NCI-H524 (cell line): ENCODE measurements around the gene LRRC7.
A peak's percentile ranks its signal among the peaks of the same experiment; 100 is the strongest.

Experiments
- DNase-seq, 2 experiments: peaks; one replicate each; lab custom pipeline; 2025; lab: John Stamatoyannopoulos, UW

Gene LRRC7

GRCh38 chr1:69776555-69776954 is 208.8 kb downstream of the LRRC7 start:
- no peak for DNase-seq

- no peak for DNase-seq
Measured at GRCh38 chr1:69777423-69777822, 209.7 kb downstream of the LRRC7 start.

DNA sequence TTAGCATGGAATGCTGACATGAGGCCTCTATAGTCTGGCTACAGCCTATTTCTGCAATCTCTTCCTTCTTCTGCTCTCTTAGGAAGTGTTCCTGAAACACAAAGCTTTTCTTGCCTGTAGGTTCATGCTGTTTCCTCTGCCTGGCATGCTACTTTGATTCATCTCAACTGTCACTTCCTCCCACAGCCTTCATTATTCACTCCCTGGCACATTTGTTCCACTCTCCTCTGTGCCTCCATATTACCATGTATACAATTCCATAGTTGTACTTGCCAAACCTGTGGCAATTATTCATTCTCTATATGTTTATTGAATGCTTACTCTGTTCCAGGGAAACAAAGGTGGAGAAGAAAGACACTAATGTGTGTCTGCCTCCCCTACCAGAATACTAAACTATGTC is 210.2 kb downstream of the LRRC7 start:
- DNase-seq: no peak

DNA sequence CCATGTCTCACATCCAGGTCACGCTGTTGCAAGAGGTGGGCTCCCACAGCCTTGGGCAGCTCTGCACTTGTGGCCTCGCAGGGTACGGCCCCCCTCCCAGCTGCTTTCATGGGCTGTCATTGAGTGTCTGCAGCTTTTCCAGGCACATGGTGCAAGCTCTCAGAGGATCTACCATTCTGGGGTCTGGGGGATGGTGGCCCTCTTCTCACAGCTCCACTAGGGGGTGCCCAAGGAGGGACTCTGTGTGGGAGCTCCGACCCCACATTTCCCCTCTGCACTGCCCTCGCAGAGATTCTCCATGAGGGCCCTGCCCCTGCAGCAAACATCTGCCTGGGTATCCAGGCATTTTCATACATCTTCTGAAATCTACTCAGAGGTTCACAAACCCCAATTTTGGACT is 219.4 kb downstream of the LRRC7 start:
- no peak for DNase-seq

DNA sequence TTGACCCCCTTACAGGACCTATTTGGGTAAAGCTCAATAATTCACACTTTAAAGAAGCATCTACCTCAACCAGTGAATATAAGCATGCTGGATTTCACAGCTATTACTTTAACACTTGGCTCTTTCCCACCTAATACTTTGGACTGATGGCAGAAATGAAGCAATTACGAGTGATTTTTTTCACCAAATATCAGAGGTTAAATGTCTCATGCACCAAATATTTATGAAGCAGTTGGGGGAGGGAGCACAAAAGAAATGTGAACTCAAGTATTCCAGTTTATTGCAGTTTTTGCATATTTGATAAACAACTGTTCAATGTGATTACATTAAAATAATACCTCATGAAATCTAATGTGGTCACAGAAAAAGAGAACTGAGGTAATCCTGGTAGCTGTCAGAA is 223.6 kb downstream of the LRRC7 start:
- DNase-seq: no peak

- no peak for DNase-seq
Measured at GRCh38 chr1:69794831-69795230, 227.1 kb downstream of the LRRC7 start.

DNA sequence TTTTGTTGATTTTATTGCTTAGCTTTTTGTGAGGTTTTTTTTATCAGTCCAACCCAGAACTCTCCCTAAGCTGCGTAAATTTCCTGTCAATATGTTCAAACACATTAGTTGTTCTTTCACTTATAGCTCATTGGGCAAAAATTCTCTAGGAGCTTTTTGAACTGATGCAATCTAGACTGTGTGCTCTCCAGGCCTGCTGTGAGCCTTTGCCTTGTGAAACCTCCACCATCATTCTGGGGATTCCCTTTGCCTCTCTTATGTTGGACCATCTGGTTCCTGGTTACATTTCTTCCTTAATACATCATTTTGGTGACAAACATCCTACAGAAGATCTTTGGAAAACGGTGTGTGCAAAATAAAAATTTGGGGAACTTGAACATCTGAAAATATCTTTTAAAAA is 247.2 kb downstream of the LRRC7 start:
- DNase-seq: no peak

- peak; percentile 18 to 57 for DNase-seq
Measured at GRCh38 chr1:69824932-69825331, 257.2 kb downstream of the LRRC7 start.

- DNase-seq: no peak
Measured at GRCh38 chr1:69827732-69828131, 260.0 kb downstream of the LRRC7 start.

- no peak for DNase-seq
Measured at GRCh38 chr1:69833536-69833935, 265.8 kb downstream of the LRRC7 start.

DNA sequence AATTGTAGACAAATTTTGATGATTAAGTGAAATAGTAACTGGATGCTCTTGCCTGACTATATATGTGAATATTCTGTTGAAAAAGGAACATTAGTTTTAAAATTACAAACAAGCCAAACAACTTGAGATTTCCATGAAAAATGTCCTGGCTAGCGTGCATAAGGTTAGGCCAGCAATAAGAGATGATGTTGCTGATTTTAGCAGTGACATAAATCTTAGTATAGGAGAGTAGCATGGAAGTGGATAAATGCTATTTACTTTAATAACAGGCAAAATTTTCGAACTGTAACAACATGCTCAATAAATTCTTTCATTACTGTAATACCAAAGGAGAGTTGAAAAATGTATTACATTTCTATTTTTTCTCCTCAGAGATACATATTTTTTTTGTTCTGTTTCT is 266.6 kb downstream of the LRRC7 start:
- DNase-seq: no peak

DNA sequence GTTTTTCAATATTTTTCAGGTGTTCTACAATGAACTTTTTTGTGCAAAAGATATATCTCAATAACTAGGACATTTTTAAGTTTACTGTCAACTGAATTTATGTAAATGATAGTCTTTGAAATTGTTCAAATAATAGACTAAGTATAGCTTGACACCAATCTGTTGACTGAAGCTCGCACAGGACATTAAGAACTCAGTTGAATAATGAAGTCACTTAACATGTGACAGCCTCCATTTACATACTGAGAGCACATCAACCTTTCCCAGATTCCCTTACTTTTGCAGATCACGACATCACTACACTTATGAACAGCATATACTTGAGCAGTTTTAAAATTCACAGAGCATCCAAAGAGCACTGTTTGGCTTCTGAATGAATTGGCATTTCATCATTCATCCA is 268.2 kb downstream of the LRRC7 start:
- no peak for DNase-seq

DNA sequence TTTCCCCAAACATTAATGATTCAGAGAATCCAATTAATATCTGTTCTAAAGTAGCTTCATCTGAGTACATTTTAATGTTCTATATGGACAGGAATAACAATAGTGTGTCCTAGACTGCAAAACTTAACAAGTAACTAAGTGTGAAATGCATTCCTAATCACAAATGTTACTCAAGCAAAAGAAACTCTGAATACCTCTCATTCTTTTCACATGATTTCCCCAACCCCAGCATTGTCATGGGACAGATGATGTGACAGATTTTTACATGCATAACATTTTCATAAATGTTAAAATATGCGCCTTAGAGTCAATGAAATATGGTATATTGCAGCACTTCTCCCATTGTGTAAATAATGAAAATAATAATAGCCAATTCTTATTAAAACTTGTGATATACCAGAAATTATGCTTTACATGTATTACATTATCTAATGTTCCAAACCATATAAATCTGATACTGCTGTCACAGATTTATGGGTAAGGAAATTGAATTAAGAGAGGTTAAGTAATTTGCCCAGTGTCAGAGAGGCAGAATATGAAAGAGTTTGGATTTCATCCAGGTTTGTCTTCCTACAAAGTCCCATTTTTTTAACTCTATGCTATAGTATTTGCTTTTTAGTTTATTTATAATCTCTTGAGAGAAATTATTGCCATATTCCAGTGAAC is 269.4 kb downstream of the LRRC7 start:
- DNase-seq: no peak

DNA sequence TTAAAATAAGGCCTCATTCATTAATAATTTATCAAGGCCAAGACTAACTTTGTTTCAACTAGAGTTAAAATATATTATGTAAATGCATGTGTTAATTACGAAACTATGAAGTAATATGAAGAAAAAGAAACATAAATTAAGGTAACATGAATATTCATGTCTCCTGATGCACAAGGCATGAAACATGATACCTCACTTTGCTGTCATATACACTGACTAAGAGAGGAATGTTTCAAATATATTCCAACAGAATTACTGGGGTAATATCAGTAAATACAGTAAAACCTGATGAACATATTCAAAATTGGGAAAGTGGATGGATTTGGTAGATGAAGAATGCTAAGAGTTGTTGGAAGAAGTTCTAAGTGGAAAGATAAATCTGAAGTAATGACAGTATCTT is 274.6 kb downstream of the LRRC7 start:
- no peak for DNase-seq

GRCh38 chr1:69845655-69846054 is 277.9 kb downstream of the LRRC7 start:
- DNase-seq: no peak

DNA sequence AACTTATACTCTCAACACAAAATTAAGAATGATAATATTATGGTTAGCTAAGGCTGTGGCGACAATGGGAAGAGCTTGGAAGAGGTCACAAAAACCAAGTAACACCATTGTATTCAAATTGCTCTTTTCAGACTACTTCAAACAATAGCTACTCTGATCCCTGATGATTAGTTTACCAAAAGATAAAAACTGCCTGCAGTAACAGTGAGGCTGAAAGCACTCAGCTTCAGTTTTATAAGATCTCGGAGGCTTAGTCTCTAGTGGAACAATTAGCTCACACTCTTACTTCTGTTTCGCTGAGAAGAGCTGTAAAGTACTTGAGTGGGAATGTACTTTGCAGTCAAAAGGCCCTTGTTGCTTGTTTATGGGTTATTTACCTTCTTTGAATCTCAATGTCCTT is 278.5 kb downstream of the LRRC7 start:
- DNase-seq: peak in 1 of 2 experiments; percentile 22

- DNase-seq: no peak
Measured at GRCh38 chr1:69847670-69848069, 279.9 kb downstream of the LRRC7 start.

DNA sequence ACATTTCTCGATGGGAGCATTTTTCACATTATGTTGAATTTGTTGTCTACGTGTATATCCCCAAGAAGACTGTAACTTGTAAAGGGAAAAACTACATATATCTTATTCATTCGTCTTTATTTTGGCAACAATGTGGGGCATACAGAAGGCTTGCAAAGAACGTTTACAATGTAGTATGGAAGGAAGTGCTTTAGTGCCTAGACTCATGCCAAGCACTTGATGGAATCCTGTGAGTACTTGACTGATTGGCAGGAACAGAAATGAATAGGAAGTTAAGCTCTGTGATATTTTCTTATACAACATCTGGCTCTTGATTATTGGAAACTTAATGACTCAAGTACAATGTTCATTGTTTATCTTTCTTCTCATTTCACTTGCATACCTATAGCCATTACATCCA is 284.4 kb downstream of the LRRC7 start:
- no peak for DNase-seq

- DNase-seq: no peak
Measured at GRCh38 chr1:69852706-69853105, 285.0 kb downstream of the LRRC7 start.

DNA sequence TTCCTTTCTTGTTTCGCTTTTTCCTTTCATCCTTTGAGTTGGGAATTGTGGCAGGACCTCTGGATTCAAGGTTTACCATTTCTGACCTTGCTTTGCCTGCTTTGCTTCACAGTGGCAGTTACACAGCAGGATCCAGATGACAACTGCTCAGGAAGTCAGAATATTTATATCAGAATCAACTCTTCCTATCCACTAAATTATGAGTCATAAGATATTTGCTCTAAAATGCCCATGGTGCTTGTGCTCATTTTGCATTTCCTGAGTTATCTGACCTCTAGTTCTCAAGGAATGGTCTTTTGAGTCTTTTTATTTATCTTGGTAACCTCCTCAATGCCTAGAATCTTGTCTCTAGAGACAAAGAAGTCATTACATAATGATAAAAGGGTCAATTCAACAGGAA is 290.8 kb downstream of the LRRC7 start:
- DNase-seq: no peak

DNA sequence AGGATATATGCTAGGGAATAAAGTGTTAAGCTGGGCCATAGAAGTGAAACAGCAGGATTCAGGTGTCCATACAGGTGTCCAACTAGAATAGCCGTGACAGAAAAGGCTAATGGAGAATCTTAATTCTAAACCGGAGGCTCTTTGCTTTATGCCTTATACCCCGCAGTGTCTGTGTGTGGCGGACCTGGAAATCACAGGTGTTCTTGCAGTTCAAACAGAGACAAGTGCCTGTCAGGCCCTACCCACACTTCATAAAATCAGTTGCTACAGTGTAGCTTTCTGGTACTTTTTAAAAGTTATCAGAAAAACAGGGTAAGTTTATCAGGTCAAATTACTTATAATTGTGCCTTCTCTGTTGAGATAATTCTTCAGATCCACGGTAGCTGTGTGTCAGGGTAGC is 293.9 kb downstream of the LRRC7 start:
- DNase-seq: no peak

DNA sequence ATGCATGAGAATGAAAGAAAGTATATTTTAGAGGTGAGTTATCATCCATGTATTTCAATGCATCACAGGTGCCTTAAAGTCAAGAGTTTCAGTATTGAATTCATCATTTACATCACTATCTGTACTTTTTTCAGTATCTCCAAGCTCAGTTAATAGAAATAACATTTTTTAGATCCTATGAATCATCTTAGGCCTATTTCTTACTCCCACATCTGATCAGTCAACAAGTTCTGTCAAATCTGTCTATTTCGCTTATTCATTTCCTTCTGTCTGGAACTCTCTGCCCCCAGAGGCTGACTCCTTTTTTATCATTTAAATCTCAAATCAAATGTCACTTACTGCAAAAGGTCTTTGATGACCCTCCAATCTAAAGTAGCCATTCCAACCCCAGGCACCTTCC is 295.2 kb downstream of the LRRC7 start:
- DNase-seq: no peak

DNA sequence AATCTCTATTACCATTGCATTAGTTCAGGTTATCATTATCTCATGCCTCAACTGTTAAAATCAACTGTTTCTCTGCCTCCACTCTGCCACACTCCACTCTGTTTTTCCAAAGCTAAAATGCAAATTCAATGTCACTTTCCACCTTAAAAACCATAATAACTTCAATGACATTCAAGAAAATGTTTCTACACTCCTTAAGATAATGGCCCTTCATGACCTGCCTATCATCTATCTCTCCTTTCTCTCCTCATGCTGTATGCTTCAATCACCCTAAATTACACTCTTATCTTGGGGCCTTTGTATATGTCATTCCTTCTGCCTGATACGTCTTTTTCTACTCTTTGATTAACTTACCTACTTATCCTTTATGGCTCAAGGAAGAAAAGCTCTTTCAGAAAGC is 296.0 kb downstream of the LRRC7 start:
- DNase-seq: no peak

DNA sequence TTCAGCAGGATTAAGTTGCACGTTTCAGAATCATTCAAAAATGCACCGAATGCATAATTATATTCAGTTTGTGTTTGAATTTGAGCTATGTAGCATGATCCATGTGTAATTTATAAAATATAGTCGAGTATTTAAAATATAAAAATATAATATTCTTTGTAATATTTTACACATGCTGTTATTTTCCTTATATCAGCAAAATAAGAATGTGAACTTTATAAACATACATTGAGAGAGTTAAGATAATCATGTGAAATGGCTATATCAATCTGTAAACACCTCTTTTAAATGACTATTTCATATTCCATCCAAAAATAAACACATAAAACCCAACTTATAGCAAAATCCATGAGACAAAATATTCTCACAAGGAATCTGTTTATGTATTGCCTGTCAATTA is 303.7 kb downstream of the LRRC7 start:
- DNase-seq: no peak

- DNase-seq: no peak
Measured at GRCh38 chr1:69878338-69878737, 310.6 kb downstream of the LRRC7 start.
